T-helper 1 cell (primary cell): ENCODE measurements around the gene SEMA4A.

Experiments
- DNase-seq, 5 donors: peaks; one replicate each; pipeline ENCODE4 v3.0.0-alpha.2; 2012 to 2020

SEMA4A gene

GRCh38 chr1:156136970-156137483, 16.4 kb upstream of the SEMA4A start:
- DNase-seq, result no peak

GRCh38 chr1:156138458-156138867, 14.9 kb upstream of the SEMA4A start:
- no peak for DNase-seq

GRCh38 chr1:156140879-156141707, 12.3 kb upstream of the SEMA4A start:
- no peak for DNase-seq

- no peak for DNase-seq
Observed at GRCh38 chr1:156143765-156144489, 9.5 kb upstream of the SEMA4A start.

GRCh38 chr1:156144742-156145141, 8.6 kb upstream of the SEMA4A start:
- DNase-seq, result no peak

- no peak for DNase-seq
Observed at GRCh38 chr1:156145650-156146019, 7.8 kb upstream of the SEMA4A start.

GRCh38 chr1:156146020-156146768, 7.2 kb upstream of the SEMA4A start:
- peak in 1 of 5 donors; percentile 83 for DNase-seq

- DNase-seq, result no peak
Observed at GRCh38 chr1:156146769-156147405, 6.5 kb upstream of the SEMA4A start.

GRCh38 chr1:156148216-156148615, 5.2 kb upstream of the SEMA4A start:
- no peak for DNase-seq

- DNase-seq, result no peak
Observed at GRCh38 chr1:156149374-156150332, 3.7 kb upstream of the SEMA4A start.

GRCh38 chr1:156150333-156151011, 2.9 kb upstream of the SEMA4A start:
- no peak for DNase-seq

GRCh38 chr1:156151093-156151688, 2.2 kb upstream of the SEMA4A start:
- no peak for DNase-seq

GRCh38 chr1:156152628-156153027, 757 bp upstream of the SEMA4A start:
- no peak for DNase-seq

- peak in 1 of 5 donors; percentile 69 for DNase-seq
Observed at GRCh38 chr1:156154317-156154749, 948 bp downstream of the SEMA4A start.

- no peak for DNase-seq
Observed at GRCh38 chr1:156155756-156156510, 2.5 kb downstream of the SEMA4A start.

GRCh38 chr1:156157506-156157905, 4.1 kb downstream of the SEMA4A start:
- DNase-seq, result no peak

- no peak for DNase-seq
Observed at GRCh38 chr1:156157966-156158365, 4.6 kb downstream of the SEMA4A start.

GRCh38 chr1:156160000-156160742, 6.8 kb downstream of the SEMA4A start:
- no peak for DNase-seq

- peak; percentile 53 to 76 (median 58) for DNase-seq
Observed at GRCh38 chr1:156160743-156161171, 7.4 kb downstream of the SEMA4A start.
